ENCODE data around the gene CREM.
A peak's percentile ranks its signal among the peaks of the same experiment; 100 is the strongest.

CREM gene

DNA sequence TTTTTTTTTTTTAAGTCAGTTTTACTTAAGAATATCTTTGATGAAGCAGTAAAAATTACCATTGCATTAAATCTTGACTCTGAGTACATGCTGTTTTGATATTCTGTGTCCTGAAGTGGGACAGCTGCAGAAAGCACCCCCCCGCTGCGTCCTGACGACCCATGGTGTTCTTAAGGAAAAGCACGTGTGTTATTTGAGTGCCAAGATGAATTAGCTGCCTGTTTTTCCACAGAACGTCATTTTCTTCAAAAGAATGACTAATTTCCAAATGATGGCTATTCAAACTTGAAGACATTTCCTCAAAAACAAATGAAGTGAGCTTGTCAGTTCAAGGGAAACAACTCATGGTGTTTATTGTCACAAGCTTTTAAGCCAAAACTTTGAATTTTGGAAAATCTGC lies 45.9 kb downstream of the CREM start:
- Histone ChIP-seq H3K27me3 (replicated peaks) (no peaks in the 10 kb centered on the region), H3K4me3 (ENCODE audit: low read depth, low read length) (no peak overlapping the region), H3K27ac (peak overlapping the region; percentile 5), H3K36me3 (replicated peaks) (no peaks in the 10 kb centered on the region)
- DNase-seq, result peak; percentile 60
- TF ChIP-seq, protein P1, sequence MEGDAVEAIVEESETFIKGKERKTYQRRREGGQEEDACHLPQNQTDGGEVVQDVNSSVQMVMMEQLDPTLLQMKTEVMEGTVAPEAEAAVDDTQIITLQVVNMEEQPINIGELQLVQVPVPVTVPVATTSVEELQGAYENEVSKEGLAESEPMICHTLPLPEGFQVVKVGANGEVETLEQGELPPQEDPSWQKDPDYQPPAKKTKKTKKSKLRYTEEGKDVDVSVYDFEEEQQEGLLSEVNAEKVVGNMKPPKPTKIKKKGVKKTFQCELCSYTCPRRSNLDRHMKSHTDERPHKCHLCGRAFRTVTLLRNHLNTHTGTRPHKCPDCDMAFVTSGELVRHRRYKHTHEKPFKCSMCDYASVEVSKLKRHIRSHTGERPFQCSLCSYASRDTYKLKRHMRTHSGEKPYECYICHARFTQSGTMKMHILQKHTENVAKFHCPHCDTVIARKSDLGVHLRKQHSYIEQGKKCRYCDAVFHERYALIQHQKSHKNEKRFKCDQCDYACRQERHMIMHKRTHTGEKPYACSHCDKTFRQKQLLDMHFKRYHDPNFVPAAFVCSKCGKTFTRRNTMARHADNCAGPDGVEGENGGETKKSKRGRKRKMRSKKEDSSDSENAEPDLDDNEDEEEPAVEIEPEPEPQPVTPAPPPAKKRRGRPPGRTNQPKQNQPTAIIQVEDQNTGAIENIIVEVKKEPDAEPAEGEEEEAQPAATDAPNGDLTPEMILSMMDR (IDR thresholded peaks at IDR 0.05; ENCODE audit: low read depth, low read length, missing control alignments), result no peak
- in situ Hi-C loops (cut with HindIII; ENCODE audit: low pct_ligation_motif_present, low sequenced_read_pairs), result no loop called here

DNA sequence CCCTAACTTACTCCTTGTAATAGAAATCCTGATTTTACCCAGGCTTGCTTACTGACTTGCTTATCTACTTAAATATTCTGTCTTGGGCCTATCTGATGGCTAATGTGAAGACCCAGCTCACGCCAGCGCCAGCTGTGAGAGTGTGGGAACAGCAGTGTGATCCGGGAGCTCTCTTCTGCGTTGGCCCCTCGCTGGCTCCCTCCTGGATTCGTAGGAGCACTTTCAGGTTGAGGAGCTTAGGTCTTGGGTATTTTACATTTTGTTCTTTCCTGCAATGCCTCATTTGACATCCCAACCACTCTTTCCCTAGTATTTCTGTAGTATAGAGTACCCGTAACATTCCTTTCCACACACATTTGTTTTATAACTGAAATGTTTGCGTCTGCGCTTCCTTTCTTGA lies 51.7 kb downstream of the CREM start:
- no peaks in the 10 kb centered on the region for H3K36me3 ChIP-seq (replicated peaks)
- H3K4me3 ChIP-seq (ENCODE audit: low read depth, low read length), result no peak overlapping the region
- TF ChIP-seq, protein P1 (IDR thresholded peaks at IDR 0.05; ENCODE audit: low read depth, low read length, missing control alignments), result no peak
- no peaks in the 10 kb centered on the region for H3K27me3 ChIP-seq (replicated peaks)
- DNase-seq, result no peak
- no peak overlapping the region for H3K27ac ChIP-seq
- in situ Hi-C loops (cut with HindIII; ENCODE audit: low pct_ligation_motif_present, low sequenced_read_pairs), result no loop called here

DNA sequence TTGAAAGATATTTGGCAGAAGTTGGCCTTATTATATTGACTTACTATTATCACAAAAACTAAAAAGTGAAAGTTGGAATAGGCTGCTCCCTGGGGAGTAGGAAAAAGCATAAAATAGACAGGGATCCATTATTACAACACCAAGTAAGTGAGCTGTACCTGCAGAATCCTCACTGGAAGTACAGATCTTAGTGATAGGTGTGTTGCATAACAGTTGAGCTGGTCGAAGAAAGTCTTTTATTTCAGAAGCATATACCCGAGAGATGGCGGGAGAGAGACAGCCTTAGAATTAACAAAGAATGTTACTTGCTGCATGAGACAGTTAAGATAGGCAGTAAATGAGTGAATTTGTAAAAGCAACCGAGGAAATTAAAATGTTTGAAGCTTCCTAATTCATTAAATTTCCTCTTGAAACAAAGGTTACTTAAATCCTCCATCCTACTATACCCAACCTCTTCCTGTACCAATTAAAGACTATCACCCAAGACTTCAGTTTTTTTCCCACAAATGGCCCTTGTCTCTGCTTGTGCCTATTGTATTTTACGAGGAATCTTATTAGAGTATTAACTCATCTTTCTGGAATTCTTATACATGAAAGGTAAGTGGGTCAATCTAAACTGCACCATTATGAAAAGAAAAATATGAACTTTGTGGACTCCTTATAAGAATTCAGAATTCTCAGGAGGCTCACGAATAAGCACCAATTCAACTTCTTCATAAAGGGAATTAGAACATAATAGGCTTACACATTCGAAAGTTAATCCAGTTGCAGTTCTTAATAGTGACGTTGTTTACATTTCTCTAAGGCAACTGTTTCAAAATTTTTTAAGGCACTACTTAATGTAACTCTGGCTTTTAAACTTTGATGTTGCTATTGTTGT lies 56.2 kb downstream of the CREM start:
- TF ChIP-seq, protein P1 (IDR thresholded peaks at IDR 0.05; ENCODE audit: low read depth, low read length, missing control alignments), result no peak
- DNase-seq, result no peak
- H3K27me3 ChIP-seq (replicated peaks), result no peaks in the 10 kb centered on the region
- no peaks in the 10 kb centered on the region for H3K36me3 ChIP-seq (replicated peaks)
- in situ Hi-C loops (cut with HindIII; ENCODE audit: low pct_ligation_motif_present, low sequenced_read_pairs), result no loop called here
- H3K27ac ChIP-seq, result no peak overlapping the region
- no peak overlapping the region for H3K4me3 ChIP-seq (ENCODE audit: low read depth, low read length)

DNA sequence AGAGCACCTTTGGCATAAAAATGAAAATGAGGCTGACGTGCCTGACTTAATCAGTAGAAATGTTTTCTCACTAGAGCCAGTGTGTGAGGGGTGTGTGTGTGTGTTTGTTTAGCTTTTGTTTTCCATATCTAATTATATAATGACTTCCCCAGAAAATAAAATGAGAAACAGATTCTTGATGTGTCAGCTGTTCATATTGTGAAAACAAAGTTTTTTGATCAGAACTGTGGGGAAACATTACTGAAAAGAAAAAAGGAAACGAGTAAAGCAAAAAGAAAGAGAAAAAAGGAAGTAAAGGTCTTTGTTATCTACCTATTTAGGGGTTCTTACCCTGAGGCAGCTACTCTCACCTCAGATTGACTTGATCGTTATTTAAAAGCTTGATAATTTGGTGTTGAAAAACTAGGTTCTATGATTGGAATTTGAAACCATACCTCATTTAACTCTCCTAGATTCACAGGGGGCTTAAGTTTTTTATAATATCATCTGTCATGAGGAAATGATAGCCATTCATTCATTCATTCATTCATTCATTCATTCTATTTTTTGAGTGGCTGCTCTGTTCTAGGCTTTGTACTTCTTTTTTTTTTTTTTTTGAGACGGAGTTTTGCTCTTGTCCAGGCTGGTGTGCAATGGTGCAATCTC lies 58.0 kb downstream of the CREM start:
- Histone ChIP-seq H3K27ac (no peak overlapping the region), H3K27me3 (replicated peaks) (no peaks in the 10 kb centered on the region), H3K36me3 (replicated peaks) (no peaks in the 10 kb centered on the region), H3K4me3 (ENCODE audit: low read depth, low read length) (no peak overlapping the region)
- in situ Hi-C loops (cut with HindIII; ENCODE audit: low pct_ligation_motif_present, low sequenced_read_pairs), result no loop called here
- DNase-seq, result no peak
- TF ChIP-seq, protein P1 (IDR thresholded peaks at IDR 0.05; ENCODE audit: low read depth, low read length, missing control alignments), result no peak

DNA sequence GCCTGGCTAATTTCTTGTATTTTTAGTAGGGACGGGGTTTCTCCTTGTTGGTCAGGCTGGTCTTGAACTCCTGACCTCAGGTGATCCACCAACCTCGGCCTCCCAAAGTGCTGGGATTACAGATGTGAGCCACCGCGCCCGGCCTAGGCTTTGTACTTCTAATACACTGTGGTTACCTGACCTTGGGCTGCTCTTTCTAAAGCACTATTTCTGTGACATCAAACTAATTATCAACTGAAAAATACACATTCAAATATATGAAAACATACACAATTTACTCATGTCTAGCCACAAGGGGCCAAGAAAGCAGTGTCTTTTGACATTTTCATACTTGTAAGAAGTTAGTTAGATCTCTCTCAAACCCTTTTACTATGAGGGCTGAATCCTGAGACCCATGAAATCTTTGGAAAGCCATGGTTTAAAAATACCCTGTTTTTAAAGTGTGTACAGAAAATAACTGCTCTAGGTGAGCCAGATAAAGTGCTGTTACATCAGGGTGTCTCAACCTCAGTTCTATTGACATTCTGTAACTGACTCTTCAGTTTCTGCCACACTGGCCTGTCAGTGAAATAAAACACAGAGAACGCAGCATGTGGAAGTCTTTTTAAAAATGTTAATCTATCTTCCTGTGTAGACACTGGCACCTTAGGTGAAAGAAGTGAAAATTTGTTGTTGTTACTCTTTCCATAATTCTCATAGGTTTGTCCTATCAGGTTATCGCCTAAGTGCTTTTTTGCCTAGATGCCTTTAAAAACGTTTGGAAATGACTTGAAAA lies 58.8 kb downstream of the CREM start:
- DNase-seq, result no peak
- no peak overlapping the region for H3K27ac ChIP-seq
- no peak overlapping the region for H3K4me3 ChIP-seq (ENCODE audit: low read depth, low read length)
- H3K27me3 ChIP-seq (replicated peaks), result no peaks in the 10 kb centered on the region
- in situ Hi-C loops (cut with HindIII; ENCODE audit: low pct_ligation_motif_present, low sequenced_read_pairs), result no loop called here
- TF ChIP-seq, protein P1 (IDR thresholded peaks at IDR 0.05; ENCODE audit: low read depth, low read length, missing control alignments), result no peak
- H3K36me3 ChIP-seq (replicated peaks), result no peaks in the 10 kb centered on the region

Measured in brain microvascular endothelial cell (primary cell).